B cell (primary cell): ENCODE measurements around the gene DZIP1L. TPM values are rescaled to one million over a fixed set of nuclear protein-coding genes. Genes with fewer than 3 reads are reported as not detected.

ENCODE experiments used
- ATAC-seq: fragments of 200-7000 bp; cut with Tn5 transposase; one replicate; pipeline ENCODE4 v1.10.0; 2021; ENCODE audit warnings: low read depth, mild to moderate bottlenecking, moderate number of reproducible peaks, moderate library complexity
- CTCF ChIA-PET: fragments of 350-600 bp; sonication (Branson Sonifier 250); formaldehyde crosslinking; loops from one replicate; lab custom pipeline; 2021; ENCODE audit warnings: antibody characterized with exemption, inconsistent platforms; lab: Charles Lee
- POLR2A ChIA-PET: fragments of 350-600 bp; sonication (Branson Sonifier 250); formaldehyde crosslinking; loops from one replicate; lab custom pipeline; 2021; ENCODE audit warnings: antibody characterized with exemption; lab: Charles Lee
- DNase-seq: peaks from one replicate; pipeline ENCODE4 v3.0.0; 2013
- H2AFZ ChIP-seq: 2 replicates; pipeline ENCODE4 v1.6.1; 2012; ENCODE audit warnings: mild to moderate bottlenecking, low read depth, low read length; ENCODE audit not compliant: insufficient read depth, poor library complexity, severe bottlenecking
- H3K27ac ChIP-seq, 2 donors: 1 replicate in 1 of 2; 2 replicates in 1 of 2; pipeline ENCODE4 v1.5.1; 2012 to 2013; ENCODE audit warnings: low read length in 2 of 2, mild to moderate bottlenecking in 2 of 2, moderate library complexity in 1 of 2
- H3K27me3 ChIP-seq, 4 experiments: fragments of 200-600 bp in 1 of 4; sonication (generic) in 1 of 4; replicated peaks in 1 of 4; 1 replicate in 2 of 4; 2 replicates in 2 of 4; pipeline versions ENCODE4 v1.6.1 to v1.7.0; 2013 to 2016; ENCODE audit warnings: low read length in 3 of 4, mild to moderate bottlenecking in 2 of 4, mixed read lengths in 1 of 4, moderate library complexity in 1 of 4; ENCODE audit not compliant: insufficient read depth in 4 of 4, control insufficient read depth in 3 of 4; ENCODE audit errors: control extremely low read depth in 1 of 4
- H3K36me3 ChIP-seq, 2 experiments: replicated peaks in 1 of 2; 1 replicate in 1 of 2; 2 replicates in 1 of 2; pipeline versions ENCODE4 v1.6.1 to v1.7.1; 2013; ENCODE audit warnings: low read length in 1 of 2; ENCODE audit not compliant: insufficient read depth in 2 of 2, control insufficient read depth in 1 of 2; ENCODE audit errors: control extremely low read depth in 1 of 2, extremely low read depth in 1 of 2
- H3K4me1 ChIP-seq, 2 donors: fragments of 200-600 bp in 1 of 2; sonication (generic) in 1 of 2; 1 replicate in 1 of 2; 2 replicates in 1 of 2; pipeline versions ENCODE4 v1.5.1 to v1.6.1; 2013 to 2017; ENCODE audit warnings: low read length in 2 of 2; ENCODE audit not compliant: control insufficient read depth in 2 of 2, insufficient read depth in 2 of 2
- H3K4me2 ChIP-seq: replicated peaks from 2 replicates; pipeline ENCODE3; 2012; ENCODE audit warnings: mild to moderate bottlenecking, low read depth, low read length; ENCODE audit not compliant: poor library complexity, severe bottlenecking
- H3K4me3 ChIP-seq, 5 experiments: fragments of 200-600 bp in 1 of 5; sonication (generic) in 1 of 5; 1 replicate in 3 of 5; 2 replicates in 2 of 5; pipeline versions ENCODE4 v1.5.1 to v1.7.0; 2011 to 2016; ENCODE audit warnings: low read length in 4 of 5, mild to moderate bottlenecking in 4 of 5, low read depth in 2 of 5, control low read depth in 1 of 5, moderate library complexity in 1 of 5; ENCODE audit not compliant: insufficient read depth in 1 of 5; ENCODE audit errors: control extremely low read depth in 1 of 5, extremely low read depth in 1 of 5
- H3K79me2 ChIP-seq: fragments of 200-600 bp; sonication (generic); one replicate; pipeline ENCODE4 v1.6.0; 2016; ENCODE audit warnings: low read length; ENCODE audit not compliant: control insufficient read depth, insufficient read depth
- H3K9ac ChIP-seq: fragments of 200-600 bp; sonication (generic); 2 replicates; pipeline ENCODE4 v1.6.1; 2017; ENCODE audit warnings: mild to moderate bottlenecking, low read length, moderate library complexity
- H3K9me3 ChIP-seq, 3 donors: one replicate each; pipeline versions ENCODE4 v1.6.1 to v1.7.1; 2013; ENCODE audit warnings: low read length in 2 of 3; ENCODE audit not compliant: control insufficient read depth in 2 of 3, insufficient read depth in 1 of 3; ENCODE audit errors: control extremely low read depth in 1 of 3
- H4K20me1 ChIP-seq: 2 replicates; pipeline ENCODE4 v1.6.0; 2012; ENCODE audit warnings: mild to moderate bottlenecking, low read length; ENCODE audit not compliant: insufficient read depth, control insufficient read depth, poor library complexity, severe bottlenecking
- H3K27ac Mint-ChIP-seq: one replicate; pipeline ENCODE4 v1.8.0; 2021; ENCODE audit warnings: mixed read lengths
- H3K27me3 Mint-ChIP-seq: one replicate; pipeline ENCODE4 v1.8.0; 2021; ENCODE audit warnings: mixed read lengths
- H3K4me1 Mint-ChIP-seq: one replicate; pipeline ENCODE4 v1.8.0; 2021; ENCODE audit warnings: mixed read lengths
- H3K4me3 Mint-ChIP-seq: one replicate; pipeline ENCODE4 v1.8.0; 2021; ENCODE audit warnings: mixed read lengths
- H3K9me3 Mint-ChIP-seq: one replicate; pipeline ENCODE4 v1.8.0; 2022; ENCODE audit warnings: mixed read lengths; ENCODE audit not compliant: insufficient read depth
- CTCF ChIP-seq: fragments of 200-600 bp; IDR thresholded peaks from one replicate; pipeline ENCODE4 v1.8.0; 2022; ENCODE audit warnings: antibody characterized with exemption, mild to moderate bottlenecking
- EZH2 ChIP-seq: IDR thresholded peaks from 2 replicates; pipeline ENCODE4 v1.6.1; 2012; ENCODE audit warnings: borderline replicate concordance, low read depth, mild to moderate bottlenecking, moderate library complexity, low read length; ENCODE audit not compliant: insufficient read depth, poor library complexity, severe bottlenecking
- WGBS: methylation state at CpG from one replicate; pipeline ENCODE4 v1.1.5; 2013; ENCODE audit warnings: missing lambda C conversion rate; ENCODE audit not compliant: insufficient coverage; 5-methylcytosine and 5-hydroxymethylcytosine counted together
- intact Hi-C: fragments of 100-400 bp; cut with micrococcal nuclease; formaldehyde crosslinking; loops from one replicate; pipeline ENCODE4 v1.10.0; 2022
- polyA plus RNA-seq: library from polyadenylated mRNA; depleted of rRNA; stranded (reverse); fragments of >200 nt; gene quantifications from 2 replicates; pipeline ENCODE4 v1.2.3, GENCODE V29; 2012
- total RNA-seq, 2 donors: library from RNA; stranded (reverse); fragments of 120-200 nt in 1 of 2; gene quantifications; 1 replicate in 1 of 2; 2 replicates in 1 of 2; pipeline versions ENCODE4 v1.2.3 to v1.2.4, GENCODE V29; 2013 to 2022

The DZIP1L gene
- total and polyA plus RNA-seq, 2 donors (not counting 1 experiment from before 2014, with no cell fraction given) = not detected

- intact Hi-C loops = no loop called here
- H3K27ac ChIP-seq = no peak overlapping the region
- Mint-ChIP-seq H3K27me3 (no peaks in the 10 kb centered on the region), H3K27ac (no peak overlapping the region), H3K9me3 (peaks cover 2% of the 10 kb centered on the region), H3K4me1 (no peaks in the 10 kb centered on the region), H3K4me3 (no peak overlapping the region)
- ChIA-PET CTCF (no interaction called here), POLR2A (no interaction called here)
- no peaks in the 10 kb centered on the region for H3K9me3 ChIP-seq
- 60% methylated on average over 2 of the region's 2 CpGs for WGBS
- no peaks in the 10 kb centered on the region for H3K79me2 ChIP-seq
- no peak overlapping the region for H3K9ac ChIP-seq
- no peaks in the 10 kb centered on the region for H3K4me1 ChIP-seq
- no peak overlapping the region for H2AFZ ChIP-seq
- H3K4me2 ChIP-seq = no peak overlapping the region
- no peak for TF ChIP-seq CTCF
- TF ChIP-seq EZH2 = no peak
- no peak overlapping the region for H3K4me3 ChIP-seq
- H3K36me3 ChIP-seq = no peaks in the 10 kb centered on the region
- no peak for DNase-seq
- no peak for ATAC-seq
- H4K20me1 ChIP-seq = no peaks in the 10 kb centered on the region
- no peaks in the 10 kb centered on the region for H3K27me3 ChIP-seq
These were observed 99.3 kb downstream of the DZIP1L start for GRCh38 chr3:138016065-138016464.

DNA sequence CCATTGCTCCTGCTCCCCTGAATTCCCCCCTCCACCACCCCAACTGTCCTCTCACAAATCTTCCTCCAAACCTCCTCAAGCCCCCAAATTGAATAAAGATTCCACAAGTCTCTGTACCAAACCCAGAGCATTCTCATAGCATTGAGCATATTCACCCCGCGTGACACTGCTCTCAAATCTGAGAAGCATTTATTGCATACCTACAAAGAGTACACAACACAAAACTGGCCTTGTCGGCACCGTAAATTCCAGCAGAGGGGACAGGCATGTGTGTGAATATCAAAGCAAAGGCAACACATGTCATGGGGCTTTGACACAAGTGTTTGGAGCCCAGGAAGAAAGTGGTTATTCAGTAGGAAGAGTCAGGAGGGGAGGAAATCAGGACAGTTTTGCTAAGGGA is 102.9 kb downstream of the DZIP1L start:
- TF ChIP-seq EZH2 (no peak), CTCF (no peak)
- Histone ChIP-seq H2AFZ (no peak overlapping the region), H3K79me2 (no peaks in the 10 kb centered on the region), H3K36me3 (no peaks in the 10 kb centered on the region), H3K4me2 (no peak overlapping the region), H3K27me3 (no peaks in the 10 kb centered on the region), H3K9me3 (no peaks in the 10 kb centered on the region), H3K9ac (no peak overlapping the region), H3K4me1 (no peaks in the 10 kb centered on the region), H4K20me1 (no peaks in the 10 kb centered on the region), H3K27ac (no peak overlapping the region), H3K4me3 (no peak overlapping the region)
- Mint-ChIP-seq H3K27me3 (peaks cover 3% of the 10 kb centered on the region), H3K27ac (no peak overlapping the region), H3K4me1 (no peaks in the 10 kb centered on the region), H3K4me3 (no peak overlapping the region), H3K9me3 (no peaks in the 10 kb centered on the region)
- intact Hi-C loops = no loop called here
- ChIA-PET POLR2A (no interaction called here), CTCF (no interaction called here)
- 94% methylated on average over 3 of the region's 4 CpGs for WGBS
- ATAC-seq (no peak), DNase-seq (no peak)

Other genes starting within 250 kb of the DZIP1L start
- gene CLDN18, start 105.4 kb downstream of the DZIP1L start, total RNA-seq = not detected in 2 replicates
- gene CLDN18, start 105.4 kb downstream of the DZIP1L start, polyA plus RNA-seq = not detected in 2 replicates
- not detected in 2 replicates for gene A4GNT, start 16.8 kb upstream of the DZIP1L start, total RNA-seq
- not detected in 2 replicates for gene A4GNT, start 16.8 kb upstream of the DZIP1L start, polyA plus RNA-seq
- 22.6 and 27.6 TPM in 2 replicates for gene DBR1, start 59.3 kb upstream of the DZIP1L start, total RNA-seq
- gene DBR1, start 59.3 kb upstream of the DZIP1L start, polyA plus RNA-seq = 7.5 and 8.1 TPM in 2 replicates
- 81.1 and 98.4 TPM in 2 replicates for gene ARMC8, start 71.7 kb upstream of the DZIP1L start, total RNA-seq
- gene ARMC8, start 71.7 kb upstream of the DZIP1L start, polyA plus RNA-seq = 35.3 and 46.2 TPM in 2 replicates
- gene NME9, start 214.2 kb upstream of the DZIP1L start, total RNA-seq = not detected in 2 replicates
- gene NME9, start 214.2 kb upstream of the DZIP1L start, polyA plus RNA-seq = 0.17 TPM in 1 of 2 replicates, not detected in the other
- gene MRAS, start 233.0 kb upstream of the DZIP1L start, total RNA-seq = 0.22 and 0.27 TPM in 2 replicates
- gene MRAS, start 233.0 kb upstream of the DZIP1L start, polyA plus RNA-seq = 0.03 and 0.35 TPM in 2 replicates